Mesodermal cell (in vitro differentiated cells): ENCODE results near the gene RAMP1.
"Not testable (repeated sequence)": the region's sequence is repeated elsewhere in the genome, so short reads cannot be mapped to it uniquely, and the experiment has no call there.

ENCODE experiments used
- H3K27ac ChIP-seq: 2 replicates; pipeline ENCODE4 v1.7.0; 2013; ENCODE audit warnings: mild to moderate bottlenecking, low read depth, low read length, moderate library complexity; ENCODE audit not compliant: severe bottlenecking
- H3K36me3 ChIP-seq: 2 replicates; pipeline ENCODE4 v1.7.1; 2013; ENCODE audit warnings: mild to moderate bottlenecking, low read length, moderate library complexity; ENCODE audit not compliant: control insufficient read depth, insufficient read depth
- H3K4me1 ChIP-seq: one replicate; pipeline ENCODE4 v1.7.1; 2013; ENCODE audit warnings: mild to moderate bottlenecking, low read length; ENCODE audit not compliant: insufficient read depth, control insufficient read depth, poor library complexity, severe bottlenecking
- H3K4me3 ChIP-seq: 2 replicates; pipeline ENCODE4 v1.7.0; 2013; ENCODE audit warnings: low read length, control low read depth, mild to moderate bottlenecking; ENCODE audit not compliant: insufficient read depth, poor library complexity, severe bottlenecking; ENCODE audit errors: extremely low read depth
- H3K9me3 ChIP-seq: 2 replicates; pipeline ENCODE4 v1.7.1; 2013; ENCODE audit warnings: mild to moderate bottlenecking, low read length, moderate library complexity; ENCODE audit not compliant: control insufficient read depth
- WGBS, 2 experiments: methylation state at CpG; one replicate each; pipeline ENCODE4 v1.1.5; 2013; ENCODE audit warnings: missing lambda C conversion rate in 2 of 2; ENCODE audit not compliant: insufficient coverage in 2 of 2; 5-methylcytosine and 5-hydroxymethylcytosine counted together

RAMP1 gene

DNA sequence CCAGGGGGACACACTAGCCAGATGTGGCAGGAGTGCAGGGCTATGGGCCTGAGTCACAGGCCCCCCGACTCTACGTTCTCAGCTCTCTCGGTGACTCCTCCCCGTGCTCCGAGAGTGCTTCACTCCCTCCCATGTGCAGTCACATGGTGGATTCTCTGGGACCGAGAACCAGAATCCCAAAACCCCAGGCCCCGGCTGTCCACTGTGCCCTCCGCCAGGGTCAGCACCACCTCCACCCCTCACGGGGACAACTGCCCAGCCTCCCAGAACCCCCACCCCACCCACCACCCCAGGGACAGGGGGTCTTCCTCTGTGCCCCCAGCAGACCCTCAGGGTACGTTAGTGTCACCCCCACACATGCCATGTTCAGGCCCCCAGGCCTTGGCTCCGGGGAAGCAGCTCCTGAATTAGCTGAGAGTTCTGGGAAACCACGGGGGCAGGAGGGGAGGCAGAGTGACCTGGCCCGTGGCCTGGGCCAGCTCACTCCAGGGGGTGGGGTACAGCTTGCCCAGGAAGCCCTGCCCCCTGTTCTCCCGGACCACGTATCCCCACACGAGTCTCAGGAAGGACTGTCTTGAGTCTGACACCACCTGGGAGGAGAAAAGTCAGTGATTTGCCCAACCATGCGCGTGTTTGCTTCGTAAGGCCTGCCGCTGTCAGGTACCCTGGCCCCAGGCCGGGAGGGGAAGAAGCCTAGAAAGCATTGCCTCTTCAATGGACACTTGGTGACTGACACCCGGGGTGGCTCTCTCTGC, 4.4 kb downstream of the RAMP1 start:
- Histone ChIP-seq H3K4me3 (no peak overlapping the region), H3K27ac (no peak overlapping the region), H3K9me3 (no peaks in the 10 kb centered on the region), H3K4me1 (peaks cover 57% of the 10 kb centered on the region), H3K36me3 (no peaks in the 10 kb centered on the region)
- 66 to 67% methylated on average over 14 to 21 of the region's 22 CpGs for WGBS, 2 experiments

DNA sequence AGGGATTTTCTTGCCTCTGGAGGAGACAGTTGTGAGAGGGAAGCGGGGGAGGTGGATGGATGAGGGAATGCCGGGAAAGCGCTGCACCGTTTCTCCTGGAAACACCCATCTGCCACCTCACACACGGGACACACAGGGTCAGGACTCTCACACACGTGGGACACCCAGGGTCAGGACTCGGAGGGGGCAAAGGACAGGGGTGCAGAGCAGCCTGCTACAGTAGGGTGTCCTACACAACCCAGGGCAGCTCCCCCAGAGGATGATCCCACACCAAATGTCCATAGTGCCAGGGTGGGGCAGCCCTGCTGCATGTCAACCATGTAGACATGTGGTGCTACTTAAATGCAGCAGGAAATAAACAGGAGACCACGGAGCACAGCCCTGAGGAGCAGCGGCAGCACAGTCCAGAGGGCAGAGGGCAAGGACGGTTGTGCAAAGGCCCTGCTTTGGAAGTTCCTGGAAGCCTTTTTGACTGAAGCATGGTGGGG, 5.1 kb downstream of the RAMP1 start:
- WGBS, 2 experiments: 75 to 90% methylated on average over 3 to 7 of the region's 10 CpGs
- H3K36me3 ChIP-seq: no peaks in the 10 kb centered on the region
- peaks cover 53% of the 10 kb centered on the region for H3K4me1 ChIP-seq
- no peaks in the 10 kb centered on the region for H3K9me3 ChIP-seq
- peak overlapping the region; percentile 92 for H3K27ac ChIP-seq
- H3K4me3 ChIP-seq: no peak overlapping the region

DNA sequence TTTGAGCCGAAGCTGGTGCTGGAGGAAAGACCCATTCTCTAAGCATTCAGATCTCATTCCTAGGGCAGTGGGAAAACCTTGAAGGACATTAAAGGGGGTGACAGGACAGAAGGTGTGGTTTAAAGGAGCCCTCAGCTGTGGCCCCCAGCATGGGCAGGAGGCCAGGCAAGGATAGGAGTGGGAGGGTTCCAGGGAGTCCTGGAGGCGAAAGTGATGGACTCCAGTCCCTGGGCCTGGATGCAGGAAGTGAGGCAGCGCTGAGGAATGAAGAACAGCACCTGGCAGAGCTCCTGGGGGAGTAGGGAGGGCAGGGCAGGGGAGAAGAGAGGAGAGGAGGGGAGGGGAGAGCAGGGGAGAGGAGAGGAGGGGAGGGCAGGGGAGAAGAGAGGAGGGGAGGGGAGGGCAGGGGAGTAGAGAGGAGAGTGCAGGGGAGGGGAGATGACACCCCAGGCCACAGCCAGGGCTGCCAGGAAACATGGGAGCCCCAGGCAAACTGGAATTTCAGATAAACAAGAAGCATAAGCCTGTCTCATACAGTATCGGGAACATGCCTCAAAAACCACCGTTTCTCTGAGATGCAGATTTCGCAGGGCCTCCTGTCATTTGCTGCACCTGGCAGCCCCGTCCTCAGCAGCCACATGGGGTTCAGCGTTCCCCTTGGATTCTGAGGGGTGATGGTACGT, 5.7 kb downstream of the RAMP1 start:
- Histone ChIP-seq H3K9me3 (no peaks in the 10 kb centered on the region), H3K36me3 (no peaks in the 10 kb centered on the region), H3K27ac (peak overlapping the region; percentile 92), H3K4me1 (peaks cover 53% of the 10 kb centered on the region), H3K4me3 (no peak overlapping the region)
- WGBS, 2 experiments: 88 to 89% methylated on average over 6 to 8 of the region's 9 CpGs

DNA sequence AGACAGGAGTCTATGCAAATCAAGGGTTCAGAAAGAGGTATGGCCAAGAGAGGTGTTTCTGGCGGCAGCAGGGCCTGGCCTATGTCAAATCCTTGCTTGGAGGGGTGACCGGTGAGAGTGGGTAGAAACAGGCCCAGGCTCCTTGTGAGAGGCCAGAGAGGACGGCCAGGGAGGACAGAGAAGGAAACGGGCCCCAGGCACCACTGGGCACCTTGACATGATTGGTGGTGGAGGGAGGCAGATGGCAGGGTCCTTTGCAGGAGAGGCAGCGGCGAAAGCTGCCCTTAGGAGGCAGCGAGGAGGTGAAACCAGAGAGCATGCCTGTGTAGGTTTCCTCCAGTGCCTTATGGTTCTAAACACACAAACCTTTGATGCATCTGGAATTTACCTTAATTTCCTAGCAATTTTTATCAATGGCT, 6.2 kb downstream of the RAMP1 start:
- Histone ChIP-seq H3K4me3 (no peak overlapping the region), H3K36me3 (no peaks in the 10 kb centered on the region), H3K4me1 (peaks cover 49% of the 10 kb centered on the region), H3K9me3 (no peaks in the 10 kb centered on the region), H3K27ac (peak overlapping the region; percentile 92)
- WGBS, 2 experiments: 82 to 92% methylated on average over 4 to 7 of the region's 7 CpGs

DNA sequence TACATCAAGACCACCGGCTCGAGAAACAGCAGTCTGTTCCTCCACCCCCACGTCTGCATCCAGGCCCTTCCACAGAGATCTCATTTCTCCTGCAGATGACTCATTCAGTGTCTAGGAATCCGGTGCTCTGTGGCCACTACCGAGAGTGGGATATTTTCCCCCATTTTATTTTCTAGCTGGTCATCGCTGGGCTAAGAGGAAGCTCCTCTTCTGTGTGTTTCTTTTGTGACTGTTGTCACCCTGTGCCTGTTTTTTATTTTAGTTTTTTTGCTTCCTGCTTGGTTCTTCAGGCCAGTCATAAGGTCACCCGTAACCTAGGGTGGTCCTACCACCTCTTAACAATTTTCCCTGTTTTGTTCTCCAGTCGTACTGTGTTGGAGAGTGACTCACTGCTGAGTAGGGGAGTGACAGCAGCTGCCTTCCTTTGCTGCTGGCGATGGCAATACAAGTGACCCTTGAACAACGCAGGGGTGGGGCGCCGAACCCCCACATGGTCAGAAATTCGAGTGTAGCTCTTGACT, 6.7 kb downstream of the RAMP1 start:
- Histone ChIP-seq H3K9me3 (no peaks in the 10 kb centered on the region), H3K27ac (peak overlapping the region; percentile 92), H3K36me3 (no peaks in the 10 kb centered on the region), H3K4me1 (peaks cover 48% of the 10 kb centered on the region), H3K4me3 (no peak overlapping the region)
- WGBS, 2 experiments: 62 to 76% methylated on average over 10 to 11 of the region's 13 CpGs

DNA sequence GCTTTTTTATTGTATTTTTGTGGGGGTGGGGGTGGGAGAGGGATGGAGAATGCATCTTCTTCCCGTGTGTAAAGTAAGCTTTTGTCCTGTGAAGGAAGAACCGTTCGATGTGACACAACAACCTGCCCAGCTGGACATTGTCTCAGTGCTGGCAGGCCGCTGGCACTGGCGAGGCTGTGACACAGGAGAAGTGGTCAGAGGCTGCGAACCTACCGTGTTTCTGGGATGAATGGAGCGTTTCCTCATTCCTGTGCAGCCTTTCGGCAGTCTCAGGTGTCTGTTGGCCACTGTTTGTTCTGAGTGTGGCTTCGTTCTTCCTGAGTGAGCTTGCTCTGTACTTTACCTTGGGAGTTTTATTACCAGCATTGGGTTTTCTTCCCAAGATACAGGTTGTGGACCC, 8.0 kb downstream of the RAMP1 start:
- H3K4me3 ChIP-seq: no peak overlapping the region
- no peak overlapping the region for H3K27ac ChIP-seq
- no peaks in the 10 kb centered on the region for H3K36me3 ChIP-seq
- 89 to 95% methylated on average over 8 to 10 of the region's 10 CpGs for WGBS, 2 experiments
- H3K4me1 ChIP-seq: peaks cover 45% of the 10 kb centered on the region
- no peaks in the 10 kb centered on the region for H3K9me3 ChIP-seq

DNA sequence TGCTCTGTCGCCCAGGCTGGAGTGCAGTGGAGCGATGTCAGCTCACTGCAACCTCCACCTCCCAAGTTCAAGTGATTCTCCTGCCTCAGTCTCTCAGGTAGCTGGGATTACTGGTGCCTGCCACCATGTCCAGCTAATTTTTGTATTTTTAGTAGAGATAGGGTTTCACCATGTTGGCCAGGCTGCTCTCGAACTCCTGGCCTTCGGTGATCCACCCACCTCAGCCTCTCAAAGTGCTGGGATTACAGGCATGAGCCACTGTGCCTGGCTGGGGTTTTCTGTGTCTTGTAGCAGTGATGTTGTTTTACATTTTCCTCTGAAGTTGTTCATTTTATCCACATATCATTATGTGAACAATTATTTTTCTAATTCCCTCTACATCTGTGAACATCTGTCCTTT, 8.7 kb downstream of the RAMP1 start:
- not testable (repeated sequence) for H3K36me3 ChIP-seq, H3K27ac ChIP-seq, H3K4me3 ChIP-seq, H3K9me3 ChIP-seq
- H3K4me1 ChIP-seq: peaks cover 45% of the 10 kb centered on the region
- WGBS, 2 experiments: 93% methylated on average over 4 of the region's 4 CpGs; no CpG with 5 or more reads in 1 of the 2 experiments

DNA sequence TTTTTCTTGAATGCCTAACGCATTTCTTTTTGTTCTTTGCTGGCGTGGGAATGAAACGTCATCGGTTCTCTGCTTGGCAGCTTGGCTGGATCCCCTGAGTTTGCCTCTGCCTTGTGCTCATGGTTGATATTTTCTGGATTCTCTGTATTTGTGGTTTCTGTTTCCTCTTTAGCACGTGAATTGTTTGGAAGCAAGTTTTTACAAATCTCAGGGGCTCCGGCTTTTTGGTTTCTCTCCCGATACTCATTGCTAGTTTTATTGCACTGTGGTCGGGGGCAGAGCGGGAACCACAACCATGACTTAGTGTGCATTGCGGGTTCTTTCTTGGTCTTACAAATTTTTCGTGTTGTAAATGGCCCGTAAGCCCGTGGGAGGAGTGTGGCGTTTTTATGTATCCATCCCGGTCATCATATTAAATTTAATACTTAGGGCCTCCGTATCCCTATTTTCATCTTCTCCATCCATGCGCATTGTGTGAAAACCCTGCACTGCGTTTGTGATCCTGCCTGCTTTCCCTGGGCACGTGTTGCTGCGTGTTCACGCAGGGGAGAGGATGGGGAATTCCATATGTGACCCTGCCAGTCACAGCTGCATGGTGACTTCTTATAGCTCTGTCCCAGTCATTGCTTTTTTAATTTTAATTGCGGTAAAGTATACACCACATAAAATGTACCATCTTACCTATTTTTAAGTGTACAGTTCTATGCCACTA, 9.4 kb downstream of the RAMP1 start:
- H3K27ac ChIP-seq: no peak overlapping the region

DNA sequence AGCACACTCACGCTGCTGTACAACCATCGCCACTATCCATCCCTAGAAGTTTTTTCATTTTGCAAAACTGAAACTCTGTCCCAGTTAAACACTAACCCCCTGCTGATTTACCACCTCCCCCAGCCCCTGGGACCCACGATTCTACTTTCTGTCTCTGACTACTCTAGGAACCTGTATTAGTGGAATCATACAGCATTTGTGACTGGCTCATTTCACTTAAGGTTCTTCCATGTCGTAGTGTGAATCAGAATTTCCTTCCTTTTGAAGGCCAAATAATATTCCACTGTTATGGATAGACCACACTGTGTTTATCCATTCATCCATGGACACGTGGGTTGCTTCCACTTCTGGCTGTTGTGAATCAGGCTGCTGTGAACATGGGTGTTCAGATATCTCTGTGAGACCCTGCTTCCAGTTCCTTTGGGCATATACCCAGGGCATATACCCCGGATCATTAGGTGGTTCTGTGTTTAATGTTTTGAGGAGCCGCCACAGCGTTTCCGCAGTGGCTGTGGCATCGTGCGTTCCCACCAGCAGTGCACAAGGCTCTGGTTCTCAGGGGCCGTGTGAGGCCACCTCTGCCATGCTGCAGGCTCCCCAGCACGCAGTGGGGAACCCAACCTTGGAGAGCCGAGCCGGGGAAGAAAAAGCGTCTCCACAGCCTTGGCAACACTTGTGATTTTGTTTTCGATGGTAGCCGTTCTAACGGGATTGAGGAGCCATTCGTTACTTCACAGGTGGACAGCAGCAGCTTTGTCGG, 10.1 kb downstream of the RAMP1 start:
- no peak overlapping the region for H3K27ac ChIP-seq
- no peaks in the 10 kb centered on the region for H3K9me3 ChIP-seq
- 95 to 97% methylated on average over 20 to 21 of the region's 21 CpGs for WGBS, 2 experiments
- H3K36me3 ChIP-seq: no peaks in the 10 kb centered on the region
- no peak overlapping the region for H3K4me3 ChIP-seq
- H3K4me1 ChIP-seq: peaks cover 41% of the 10 kb centered on the region

More for the DNA sequence above, 9.4 kb downstream of the RAMP1 start:
- no peak overlapping the region for H3K4me3 ChIP-seq
- WGBS, 2 experiments: 93 to 98% methylated on average over 16 to 21 of the region's 22 CpGs
- H3K4me1 ChIP-seq: peaks cover 43% of the 10 kb centered on the region
- no peaks in the 10 kb centered on the region for H3K36me3 ChIP-seq
- H3K9me3 ChIP-seq: no peaks in the 10 kb centered on the region

DNA sequence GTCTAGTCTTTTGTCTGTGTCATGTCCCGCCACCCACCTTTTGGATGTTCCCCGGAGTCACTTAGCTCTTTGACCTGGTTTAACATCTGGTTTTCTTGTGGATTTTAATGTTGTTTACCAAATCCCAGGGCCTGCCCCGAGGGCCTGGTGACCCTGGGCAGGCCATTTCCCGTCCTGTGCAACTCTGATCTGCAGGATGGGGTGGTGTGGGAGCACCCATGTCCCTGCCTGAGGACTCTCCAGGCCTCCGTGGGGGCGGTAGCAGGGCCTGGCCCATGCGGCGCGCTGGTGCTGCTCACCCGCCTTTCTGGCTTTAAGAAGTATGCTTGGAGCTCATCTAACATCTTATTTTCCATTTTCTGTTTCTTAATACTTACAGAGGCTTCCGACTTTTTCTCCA, 10.7 kb downstream of the RAMP1 start:
- Histone ChIP-seq H3K9me3 (no peaks in the 10 kb centered on the region), H3K4me1 (peaks cover 38% of the 10 kb centered on the region), H3K4me3 (no peak overlapping the region), H3K27ac (no peak overlapping the region), H3K36me3 (no peaks in the 10 kb centered on the region)
- WGBS, 2 experiments: 94 to 97% methylated on average over 4 to 6 of the region's 11 CpGs
